ENCODE measurements around the gene PAK4.

DNA sequence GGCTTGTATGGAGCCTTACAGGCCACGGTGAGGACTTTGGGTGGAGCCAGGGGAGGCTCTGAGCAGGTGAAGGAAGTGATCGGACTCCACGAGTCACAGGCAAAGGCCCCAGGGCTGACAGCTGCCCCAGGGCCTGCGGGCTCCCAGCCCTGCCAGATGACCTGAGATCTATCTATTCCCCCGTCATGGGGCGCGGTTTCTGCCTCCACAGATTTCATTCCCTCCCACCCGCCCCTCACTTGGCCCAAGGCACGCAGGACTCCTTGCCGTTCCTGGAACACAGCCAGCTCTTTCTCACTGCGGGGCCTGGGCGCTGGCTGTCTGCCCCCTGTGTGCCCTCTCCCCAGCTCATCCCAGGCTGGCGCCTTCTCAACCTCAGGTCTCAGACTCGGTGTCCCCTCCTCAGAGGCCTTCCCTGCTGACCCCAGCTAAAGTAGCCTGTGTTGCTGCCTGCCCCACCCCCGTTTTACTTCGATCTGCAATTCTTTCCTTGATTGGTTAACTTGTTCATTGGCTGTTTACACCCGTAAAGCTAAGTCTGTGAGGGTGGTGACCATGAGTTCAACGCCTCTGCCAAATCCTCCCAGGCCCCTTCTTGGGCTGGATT lies 13.9 kb upstream of the PAK4 start:
- TF ChIP-seq POLR2A (IDR thresholded peaks at IDR 0.05; ENCODE audit: low read length) (no peak), GATA1 (IDR thresholded peaks at IDR 0.05; ENCODE audit: low read depth, low read length) (no peak)
